SK-N-SH (cell line): ENCODE data around the gene RPRML.

Experiments
- EP300 ChIP-seq, 2 experiments: IDR thresholded peaks; 2 replicates each; pipeline versions ENCODE4 v1.4.0 to v1.6.1; 2012; ENCODE audit warnings: borderline replicate concordance in 1 of 2, low read depth in 1 of 2, low read length in 1 of 2
- GABPA ChIP-seq: IDR thresholded peaks from 2 replicates; pipeline ENCODE4 v1.4.0; 2012; ENCODE audit warnings: low read depth, mild to moderate bottlenecking
- IRF3 ChIP-seq: fragments of 150-350 bp; IDR thresholded peaks from 2 replicates; pipeline ENCODE4 v1.6.1; 2016; ENCODE audit warnings: mild to moderate bottlenecking, low read depth, low read length
- JUND ChIP-seq: IDR thresholded peaks from 2 replicates; pipeline ENCODE4 v1.4.0; 2012
- NFIC ChIP-seq: IDR thresholded peaks from 2 replicates; pipeline ENCODE4 v1.4.0; 2012; ENCODE audit warnings: borderline replicate concordance
- NRF1 ChIP-seq: IDR thresholded peaks from 2 replicates; pipeline ENCODE4 v1.6.1; 2012; ENCODE audit warnings: low read depth, mild to moderate bottlenecking, low read length
- RAD21 ChIP-seq: IDR thresholded peaks from 2 replicates; pipeline ENCODE4 v1.6.1; 2012; ENCODE audit warnings: mild to moderate bottlenecking, low read length
- SIN3A ChIP-seq: IDR thresholded peaks from 2 replicates; pipeline ENCODE4 v1.6.1; 2012; ENCODE audit warnings: low read depth, mild to moderate bottlenecking, low read length, moderate library complexity, borderline replicate concordance
- TF ChIP-seq, protein P1 (sequence below): fragments of 200-600 bp; sonication (generic); IDR thresholded peaks from 2 replicates; pipeline ENCODE4 v1.6.1; 2017; ENCODE audit warnings: antibody characterized with exemption, mild to moderate bottlenecking, moderate library complexity
- TF ChIP-seq, protein P2 (sequence below): fragments of 150-350 bp; IDR thresholded peaks from 2 replicates; pipeline ENCODE4 v1.6.1; 2017; ENCODE audit warnings: antibody characterized with exemption, low read length, low read depth, borderline replicate concordance

GRCh38 chr17:46935658-46936266, 43.3 kb downstream of the RPRML start:
- TF ChIP-seq, protein P1, sequence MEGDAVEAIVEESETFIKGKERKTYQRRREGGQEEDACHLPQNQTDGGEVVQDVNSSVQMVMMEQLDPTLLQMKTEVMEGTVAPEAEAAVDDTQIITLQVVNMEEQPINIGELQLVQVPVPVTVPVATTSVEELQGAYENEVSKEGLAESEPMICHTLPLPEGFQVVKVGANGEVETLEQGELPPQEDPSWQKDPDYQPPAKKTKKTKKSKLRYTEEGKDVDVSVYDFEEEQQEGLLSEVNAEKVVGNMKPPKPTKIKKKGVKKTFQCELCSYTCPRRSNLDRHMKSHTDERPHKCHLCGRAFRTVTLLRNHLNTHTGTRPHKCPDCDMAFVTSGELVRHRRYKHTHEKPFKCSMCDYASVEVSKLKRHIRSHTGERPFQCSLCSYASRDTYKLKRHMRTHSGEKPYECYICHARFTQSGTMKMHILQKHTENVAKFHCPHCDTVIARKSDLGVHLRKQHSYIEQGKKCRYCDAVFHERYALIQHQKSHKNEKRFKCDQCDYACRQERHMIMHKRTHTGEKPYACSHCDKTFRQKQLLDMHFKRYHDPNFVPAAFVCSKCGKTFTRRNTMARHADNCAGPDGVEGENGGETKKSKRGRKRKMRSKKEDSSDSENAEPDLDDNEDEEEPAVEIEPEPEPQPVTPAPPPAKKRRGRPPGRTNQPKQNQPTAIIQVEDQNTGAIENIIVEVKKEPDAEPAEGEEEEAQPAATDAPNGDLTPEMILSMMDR: no peak
- TF ChIP-seq, protein P2, sequence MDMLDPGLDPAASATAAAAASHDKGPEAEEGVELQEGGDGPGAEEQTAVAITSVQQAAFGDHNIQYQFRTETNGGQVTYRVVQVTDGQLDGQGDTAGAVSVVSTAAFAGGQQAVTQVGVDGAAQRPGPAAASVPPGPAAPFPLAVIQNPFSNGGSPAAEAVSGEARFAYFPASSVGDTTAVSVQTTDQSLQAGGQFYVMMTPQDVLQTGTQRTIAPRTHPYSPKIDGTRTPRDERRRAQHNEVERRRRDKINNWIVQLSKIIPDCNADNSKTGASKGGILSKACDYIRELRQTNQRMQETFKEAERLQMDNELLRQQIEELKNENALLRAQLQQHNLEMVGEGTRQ: no peak
- TF ChIP-seq NFIC (no peak), RAD21 (no peak), SIN3A (no peak), NRF1 (no peak), JUND (no peak), IRF3 (no peak), EP300 (IDR thresholded peaks at IDR 0.05; ENCODE audit: borderline replicate concordance in 1 of 2, low read depth in 1 of 2, low read length in 1 of 2) (no peak), GABPA (no peak)
